Measurements from ENCODE around the gene DCBLD1.

Gene DCBLD1

GRCh38 chr6:117561128-117561527, 78.7 kb downstream of the DCBLD1 start:
- DNase-seq: no peak

- no peak for DNase-seq
Measured at GRCh38 chr6:117564681-117565080, 82.2 kb downstream of the DCBLD1 start.

GRCh38 chr6:117568247-117568646, 85.8 kb downstream of the DCBLD1 start:
- DNase-seq: no peak

- DNase-seq: no peak
Measured at GRCh38 chr6:117568831-117569410, 86.4 kb downstream of the DCBLD1 start.

- DNase-seq: no peak
Measured at GRCh38 chr6:117573006-117573680, 90.7 kb downstream of the DCBLD1 start.

GRCh38 chr6:117574198-117574597, 91.7 kb downstream of the DCBLD1 start:
- DNase-seq: no peak

GRCh38 chr6:117585647-117586046, 103.2 kb downstream of the DCBLD1 start:
- no peak for DNase-seq

GRCh38 chr6:117590447-117590846, 108.0 kb downstream of the DCBLD1 start:
- no peak for DNase-seq

GRCh38 chr6:117591405-117591804, 108.9 kb downstream of the DCBLD1 start:
- no peak for DNase-seq

GRCh38 chr6:117592983-117593759, 110.7 kb downstream of the DCBLD1 start:
- DNase-seq: no peak

- no peak for DNase-seq
Measured at GRCh38 chr6:117595099-117595923, 112.8 kb downstream of the DCBLD1 start.

- no peak for DNase-seq
Measured at GRCh38 chr6:117597755-117598154, 115.3 kb downstream of the DCBLD1 start.

Measured in CD4-positive, alpha-beta T cell treated with Interleukin-4 for 1 hour (primary cell).